HepG2 (cell line): Measurements from ENCODE around the gene MCOLN1. TPM values are rescaled to one million over a fixed set of nuclear protein-coding genes. Genes with fewer than 3 reads are reported as not detected.

Source experiments
- ARNT2 ChIP-seq: sonication (generic); formaldehyde crosslinking; IDR thresholded peaks from 2 replicates; pipeline ENCODE4 v1.8.0; 2022; ENCODE audit warnings: mild to moderate bottlenecking, low read depth, missing genetic modification reagents, moderate library complexity
- ATF3 ChIP-seq: sonication (generic); formaldehyde crosslinking; IDR thresholded peaks from 2 replicates; pipeline ENCODE4 v1.4.0; 2020; ENCODE audit warnings: missing genetic modification reagents
- CHD4 ChIP-seq: fragments of 200-600 bp; sonication (generic); IDR thresholded peaks from 2 replicates; pipeline ENCODE4 v1.7.0; 2017; ENCODE audit warnings: mild to moderate bottlenecking, low read length, borderline replicate concordance
- CREM ChIP-seq, 2 experiments: sonication (generic) in 1 of 2; formaldehyde crosslinking in 1 of 2; IDR thresholded peaks; 2 replicates each; pipeline versions ENCODE4 v1.4.0 to v1.6.1; 2016 to 2020; ENCODE audit warnings: antibody characterized with exemption in 1 of 2, mild to moderate bottlenecking in 1 of 2, missing genetic modification reagents in 1 of 2
- GATAD2A ChIP-seq: IDR thresholded peaks from 2 replicates; pipeline ENCODE4 v1.6.1; 2016
- GZF1 ChIP-seq: sonication (generic); formaldehyde crosslinking; IDR thresholded peaks from 2 replicates; pipeline ENCODE4 v1.5.1; 2020; ENCODE audit warnings: mild to moderate bottlenecking, missing genetic modification reagents
- HNF4G ChIP-seq, 2 experiments: sonication (generic) in 1 of 2; formaldehyde crosslinking in 1 of 2; IDR thresholded peaks; 2 replicates each; pipeline versions ENCODE4 v1.4.0 to v1.6.1; 2011 to 2020; ENCODE audit warnings: borderline replicate concordance in 2 of 2, low read depth in 2 of 2, mild to moderate bottlenecking in 2 of 2, low read length in 1 of 2, missing genetic modification reagents in 1 of 2, moderate library complexity in 1 of 2
- KLF16 ChIP-seq, 2 experiments: sonication (generic) in 1 of 2; formaldehyde crosslinking in 1 of 2; IDR thresholded peaks; 2 replicates each; pipeline versions ENCODE4 v1.6.1 to v1.8.0; 2016 to 2023; ENCODE audit warnings: missing genetic modification reagents in 2 of 2, missing compliant biosample characterization in 1 of 2
- KMT2B ChIP-seq: IDR thresholded peaks from 2 replicates; pipeline ENCODE4 v1.6.1; 2016; ENCODE audit warnings: missing genetic modification reagents, missing compliant biosample characterization
- NFKBIZ ChIP-seq: IDR thresholded peaks from 2 replicates; pipeline ENCODE4 v1.6.1; 2018; ENCODE audit warnings: missing genetic modification reagents, missing compliant biosample characterization
- PHB2 ChIP-seq: fragments of 450-650 bp; IDR thresholded peaks from 2 replicates; pipeline ENCODE4 v1.6.1; 2018; ENCODE audit not compliant: partially characterized antibody
- POLR2G ChIP-seq: fragments of 200-400 bp; formaldehyde crosslinking; IDR thresholded peaks from 2 replicates; pipeline ENCODE4 v1.6.1; 2018; ENCODE audit warnings: mild to moderate bottlenecking, low read depth, low read length, moderate library complexity
- RBFOX2 ChIP-seq: fragments of 200-400 bp; formaldehyde crosslinking; IDR thresholded peaks from 2 replicates; pipeline ENCODE4 v1.6.1; 2017; ENCODE audit warnings: low read depth, mild to moderate bottlenecking, low read length
- RNF219 ChIP-seq: sonication (generic); formaldehyde crosslinking; IDR thresholded peaks from 2 replicates; pipeline ENCODE4 v1.5.0; 2020; ENCODE audit warnings: mild to moderate bottlenecking, missing genetic modification reagents
- SRF ChIP-seq: IDR thresholded peaks from 2 replicates; pipeline ENCODE4 v1.6.1; 2011; ENCODE audit warnings: mild to moderate bottlenecking, low read depth, low read length, moderate library complexity
- TBL1XR1 ChIP-seq: fragments of 150-350 bp; IDR thresholded peaks from 2 replicates; pipeline ENCODE4 v1.6.1; 2014; ENCODE audit warnings: borderline replicate concordance, low read length; ENCODE audit not compliant: partially characterized antibody
- TGIF2 ChIP-seq: IDR thresholded peaks from 2 replicates; pipeline ENCODE4 v1.6.1; 2016; ENCODE audit warnings: control low read depth, missing compliant biosample characterization
- ZBTB21 ChIP-seq: sonication (generic); formaldehyde crosslinking; IDR thresholded peaks from 2 replicates; pipeline ENCODE4 v1.4.0; 2020; ENCODE audit warnings: missing genetic modification reagents
- ZBTB4 ChIP-seq: sonication (generic); formaldehyde crosslinking; IDR thresholded peaks from 2 replicates; pipeline ENCODE4 v1.4.0; 2020; ENCODE audit warnings: missing genetic modification reagents, mild to moderate bottlenecking, borderline replicate concordance
- ZMAT3 ChIP-seq: sonication (generic); formaldehyde crosslinking; conservative IDR thresholded peaks from 2 replicates; pipeline ENCODE4 v1.7.0; 2021; ENCODE audit warnings: missing genetic modification reagents
- ZNF138 ChIP-seq: sonication (generic); formaldehyde crosslinking; IDR thresholded peaks from 2 replicates; pipeline ENCODE4 v1.5.0; 2020; ENCODE audit warnings: mild to moderate bottlenecking, low read depth, missing genetic modification reagents
- ZNF414 ChIP-seq: sonication (generic); formaldehyde crosslinking; IDR thresholded peaks from 2 replicates; pipeline ENCODE4 v1.5.0; 2020; ENCODE audit warnings: missing genetic modification reagents
- ZNF430 ChIP-seq: sonication (generic); formaldehyde crosslinking; IDR thresholded peaks from 2 replicates; pipeline ENCODE4 v1.9.0; 2021; ENCODE audit warnings: mild to moderate bottlenecking, missing genetic modification reagents
- ZNF777 ChIP-seq: sonication (generic); formaldehyde crosslinking; IDR thresholded peaks from 2 replicates; pipeline ENCODE4 v1.4.0; 2020; ENCODE audit warnings: missing genetic modification reagents
- ZSCAN22 ChIP-seq: sonication (generic); formaldehyde crosslinking; IDR thresholded peaks from 2 replicates; pipeline ENCODE4 v1.4.0; 2020; ENCODE audit warnings: mild to moderate bottlenecking, missing genetic modification reagents
- polyA plus RNA-seq, 8 experiments: library from polyadenylated mRNA; depleted of rRNA in 3 of 8; stranded (reverse) in 7 of 8; unstranded in 1 of 8; fragments of >200 nt; fragmentation: Illumina TruSeq in 4 of 8; extraction: Trizol in 4 of 8; gene quantifications; 2 replicates each; pipeline versions ENCODE4 v1.2.1 to v1.2.3, GENCODE V29; 2011 to 2016; ENCODE audit warnings: low read depth in 4 of 8, missing spikeins in 1 of 8, mixed read lengths in 1 of 8; ENCODE audit not compliant: insufficient read depth in 1 of 8
- total RNA-seq, 5 experiments: library from RNA; depleted of rRNA; stranded (reverse); fragments of >200 nt; fragmentation: Illumina TruSeq; extraction: Trizol; gene quantifications; 2 replicates each; pipeline ENCODE4 v1.2.3, GENCODE V29; 2016; ENCODE audit warnings: low read depth in 1 of 5

MCOLN1 gene
- total and polyA plus RNA-seq, 2 of the 13 experiments (the other 11 are each of a cell fraction or from before 2014, with no cell fraction given): 3.4 to 15.7 TPM

GRCh38 chr19:7515645-7516151 is 6.7 kb upstream of the MCOLN1 start, which contains the start of gene ZNF358 (continued):
- TF ChIP-seq ZNF138 (CRISPR knock-in tag) (no peak), GATAD2A (CRISPR knock-in tag) (no peak), ZBTB21 (CRISPR knock-in tag) (no peak), ATF3 (no peak), RBFOX2 (peak; percentile 70; the same call in 1 of the 2 replicates), PHB2 (no peak), POLR2G (peak; percentile 39; the same call in 1 of the 2 replicates), ZNF414 (no peak), GZF1 (CRISPR knock-in tag) (no peak), TGIF2 (CRISPR knock-in tag) (no peak), TBL1XR1 (no peak), HNF4G (IDR thresholded peaks at IDR 0.05; ENCODE audit: borderline replicate concordance, low read depth, low read length) (peak; percentile 50; the same call in 1 of the 2 replicates), HNF4G (CRISPR knock-in tag; IDR thresholded peaks at IDR 0.05; ENCODE audit: borderline replicate concordance, low read depth) (no peak), KMT2B (CRISPR knock-in tag) (0 out of 2 replicates have a peak, but pooled peaks have one; percentile 35), ZNF777 (CRISPR knock-in tag) (no peak), KLF16 (CRISPR knock-in tag; IDR thresholded peaks at IDR 0.05) (peak in 1 of 2 experiments; percentile 38; a peak in 1 of 4 replicates), ZSCAN22 (no peak), CHD4 (no peak), ARNT2 (no peak), NFKBIZ (CRISPR knock-in tag) (0 out of 2 replicates have a peak, but pooled peaks have one; percentile 33), ZBTB4 (no peak), RNF219 (CRISPR knock-in tag) (no peak), ZMAT3 (CRISPR knock-in tag) (no peak), CREM (IDR thresholded peaks at IDR 0.05) (no peak), CREM (CRISPR knock-in tag; IDR thresholded peaks at IDR 0.05) (no peak), ZNF430 (CRISPR knock-in tag) (no peak), SRF (no peak)
